COR-L47 (cell line): ENCODE measurements around the gene FNBP1L.

Experiments used
- DNase-seq: peaks from one replicate; lab custom pipeline; 2025; lab: John Stamatoyannopoulos, UW

The FNBP1L gene

GRCh38 chr1:93447481-93448291 is at the start of gene FNBP1L:
FNBP1L (plus strand) TSS chr1:93448118; CDS start chr1:93448282, 164 bp downstream.
- peak; percentile 90 for DNase-seq

- no peak for DNase-seq
Observed at GRCh38 chr1:93399781-93400180, 48.1 kb upstream of the FNBP1L start.

- DNase-seq = no peak
Observed at GRCh38 chr1:93408203-93408602, 39.7 kb upstream of the FNBP1L start.

GRCh38 chr1:93411000-93411399 is 36.9 kb upstream of the FNBP1L start:
- no peak for DNase-seq

GRCh38 chr1:93414749-93415148 is 33.2 kb upstream of the FNBP1L start:
- no peak for DNase-seq

DNA sequence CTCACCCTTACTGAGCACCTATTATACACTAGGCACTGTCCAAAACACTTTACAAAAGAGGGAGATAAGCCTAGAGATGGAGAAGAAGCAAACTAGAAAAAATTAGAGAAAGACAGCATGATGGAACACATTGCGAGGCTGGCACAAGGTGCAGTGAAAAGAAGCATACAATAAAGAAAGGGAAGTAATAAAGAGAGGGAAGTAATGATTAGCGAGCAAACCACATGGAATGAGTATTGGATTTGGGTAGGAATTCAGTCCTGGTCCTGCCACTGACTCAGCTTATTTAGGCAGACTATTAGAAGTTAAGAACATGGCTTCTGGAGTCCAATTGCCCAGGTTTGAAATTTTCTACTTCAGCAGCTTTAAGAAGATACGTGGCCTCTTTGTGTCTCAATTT is 32.6 kb upstream of the FNBP1L start:
- DNase-seq = no peak

GRCh38 chr1:93416183-93416582 is 31.7 kb upstream of the FNBP1L start:
- no peak for DNase-seq

- no peak for DNase-seq
Observed at GRCh38 chr1:93419344-93419743, 28.6 kb upstream of the FNBP1L start.

GRCh38 chr1:93420400-93420799 is 27.5 kb upstream of the FNBP1L start:
- DNase-seq = no peak

- DNase-seq = no peak
Observed at GRCh38 chr1:93426181-93426580, 21.7 kb upstream of the FNBP1L start.

DNA sequence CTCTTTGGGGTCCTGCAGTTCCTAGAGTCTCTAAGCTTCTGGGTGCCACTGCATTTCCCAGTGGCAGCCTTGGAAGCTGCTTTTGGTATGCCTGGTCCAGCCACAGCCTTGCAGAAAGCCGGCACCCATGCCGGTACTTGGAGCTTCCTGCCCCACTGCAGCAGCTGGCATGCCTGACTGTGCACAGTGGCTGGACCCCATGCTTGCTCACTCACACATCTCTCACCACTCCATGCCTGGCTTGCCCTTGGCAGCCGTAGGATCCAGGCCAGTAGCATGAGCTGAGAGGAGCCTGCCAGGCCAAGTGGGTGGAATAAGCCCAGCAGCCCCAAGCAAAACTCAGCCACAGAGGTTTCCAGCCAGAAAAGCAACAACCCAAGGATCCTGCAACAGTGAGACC is 20.3 kb upstream of the FNBP1L start:
- no peak for DNase-seq

DNA sequence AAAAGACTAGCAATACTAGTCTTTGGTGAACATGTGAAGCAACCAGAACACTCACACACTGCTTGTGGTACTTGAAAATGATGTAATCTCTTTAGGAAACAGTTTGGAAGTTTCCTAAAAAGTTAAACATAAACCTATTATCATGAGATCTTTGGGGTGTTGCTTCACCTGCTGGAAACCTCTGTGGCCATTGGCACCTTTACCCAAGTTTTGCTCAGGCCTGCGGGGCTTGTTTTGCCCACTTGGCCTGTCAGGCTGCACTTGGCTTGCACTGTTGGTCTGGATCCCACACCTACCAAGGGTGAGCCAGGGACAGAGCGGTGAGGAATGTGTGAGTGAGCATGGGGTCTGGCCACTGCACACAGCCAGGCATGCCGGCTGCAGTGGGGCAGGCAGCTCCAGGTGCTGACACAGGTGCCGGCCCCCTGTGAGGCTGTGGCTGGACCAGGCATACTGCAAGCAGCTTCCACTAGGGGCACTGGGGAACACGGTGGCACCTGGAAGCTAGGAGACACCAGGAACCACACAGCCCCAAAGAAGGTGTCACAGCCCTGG is 14.4 kb upstream of the FNBP1L start:
- peak; percentile 13 for DNase-seq

DNA sequence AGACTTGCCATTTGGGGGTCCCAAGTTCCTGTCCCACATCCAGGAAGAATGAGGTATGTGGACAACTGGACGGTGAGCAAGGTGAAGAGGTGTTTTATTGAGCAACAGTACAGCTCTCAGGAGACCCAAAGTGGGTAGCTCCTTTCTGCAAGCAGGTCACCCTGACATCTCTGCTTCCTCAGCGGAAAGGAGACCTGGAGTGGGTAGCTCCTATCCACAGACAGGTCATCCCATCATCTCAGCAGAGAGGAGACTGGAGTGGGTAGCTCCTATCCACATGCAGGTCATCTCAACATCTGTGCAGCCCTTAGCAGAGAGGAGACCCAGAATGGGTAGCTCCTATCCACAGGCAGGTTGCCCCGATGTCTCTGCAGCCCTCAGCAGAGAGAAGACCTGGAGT is 13.8 kb upstream of the FNBP1L start:
- no peak for DNase-seq

- DNase-seq = no peak
Observed at GRCh38 chr1:93434987-93435386, 12.9 kb upstream of the FNBP1L start.

DNA sequence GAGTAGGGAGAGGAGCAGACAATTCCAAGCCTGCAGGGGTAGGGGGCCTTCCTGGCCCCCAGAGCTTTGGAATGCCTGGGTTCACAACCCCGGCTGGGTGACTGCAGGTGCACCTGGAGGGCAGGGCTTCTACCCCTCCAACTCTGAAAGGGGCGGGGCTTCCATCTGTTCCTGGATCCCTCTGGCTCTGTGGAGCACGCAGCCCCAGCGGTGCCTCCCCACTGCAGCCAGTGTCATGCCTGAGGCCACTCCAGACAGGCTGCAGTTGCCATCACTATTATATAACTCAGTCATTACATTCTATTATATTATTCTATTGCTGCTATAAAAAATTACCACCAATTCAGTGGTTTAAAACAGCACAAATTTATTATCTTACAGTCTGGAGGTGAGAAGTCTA is 12.5 kb upstream of the FNBP1L start:
- DNase-seq = no peak

- no peak for DNase-seq
Observed at GRCh38 chr1:93436496-93436895, 11.4 kb upstream of the FNBP1L start.

DNA sequence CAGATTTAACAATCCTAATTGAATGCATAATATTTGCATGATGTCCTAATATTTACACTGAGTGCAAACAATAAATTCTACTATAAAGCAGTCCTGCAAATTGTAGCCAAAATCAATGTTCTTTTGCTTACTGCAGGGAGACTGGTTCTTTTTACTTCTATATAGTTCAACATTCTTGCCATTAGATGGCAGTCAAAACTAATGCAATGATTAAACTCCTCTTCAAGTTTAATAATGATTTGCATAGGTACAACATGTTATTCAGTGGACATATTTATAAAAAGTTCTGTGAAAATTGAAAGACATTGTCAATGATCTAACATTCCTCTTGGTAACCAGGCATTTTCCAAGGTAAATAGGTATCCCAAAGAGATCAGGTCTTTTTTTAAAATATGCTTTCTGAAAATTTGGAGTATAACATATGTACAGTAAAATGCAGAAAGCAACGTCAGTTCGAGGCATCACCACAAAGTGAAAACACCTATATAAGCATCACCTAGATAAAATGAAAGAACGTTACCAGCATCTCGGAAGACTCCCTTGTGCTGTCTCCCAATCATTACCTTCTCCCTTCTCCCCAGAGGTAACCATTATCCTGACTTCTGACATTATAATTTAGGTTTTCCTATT is 9.8 kb upstream of the FNBP1L start:
- peak; percentile 52 for DNase-seq

DNA sequence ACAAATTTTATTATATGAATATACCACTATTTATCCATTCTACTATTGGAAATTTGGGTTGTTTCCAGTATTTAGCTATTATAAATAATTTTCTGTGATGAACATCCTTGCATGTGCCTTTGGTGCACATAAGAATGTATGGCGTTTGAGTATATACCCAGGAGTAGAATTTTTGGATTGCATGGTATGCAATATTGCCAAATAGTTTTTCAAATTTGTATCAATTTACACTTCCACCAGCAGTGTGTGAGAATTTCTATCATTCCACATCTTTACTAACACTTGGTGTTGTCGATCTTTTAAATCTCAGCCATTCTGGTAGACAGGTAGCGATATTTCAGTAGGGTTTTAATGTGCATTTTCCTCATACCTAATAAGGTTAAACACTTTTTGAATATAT is 9.2 kb upstream of the FNBP1L start:
- DNase-seq = no peak

DNA sequence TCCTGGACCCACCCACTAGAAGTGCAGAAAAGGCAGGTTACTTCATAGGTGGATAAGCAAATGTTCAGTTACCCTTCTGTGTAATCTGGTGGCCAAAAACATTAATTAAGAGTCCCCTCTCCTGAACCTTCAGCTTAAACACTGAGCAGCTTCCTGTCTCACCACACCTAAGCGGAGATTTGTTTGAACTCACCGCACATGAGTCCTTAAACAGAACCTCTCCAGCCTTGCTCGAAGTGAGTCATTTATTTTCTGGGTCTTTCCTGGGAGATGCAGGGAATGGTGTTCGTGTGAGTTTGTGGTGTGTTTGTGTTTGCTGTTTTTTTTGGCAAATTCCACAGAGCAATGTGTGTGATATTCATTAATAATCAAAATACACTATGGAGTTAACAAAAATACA is 7.6 kb upstream of the FNBP1L start:
- no peak for DNase-seq

DNA sequence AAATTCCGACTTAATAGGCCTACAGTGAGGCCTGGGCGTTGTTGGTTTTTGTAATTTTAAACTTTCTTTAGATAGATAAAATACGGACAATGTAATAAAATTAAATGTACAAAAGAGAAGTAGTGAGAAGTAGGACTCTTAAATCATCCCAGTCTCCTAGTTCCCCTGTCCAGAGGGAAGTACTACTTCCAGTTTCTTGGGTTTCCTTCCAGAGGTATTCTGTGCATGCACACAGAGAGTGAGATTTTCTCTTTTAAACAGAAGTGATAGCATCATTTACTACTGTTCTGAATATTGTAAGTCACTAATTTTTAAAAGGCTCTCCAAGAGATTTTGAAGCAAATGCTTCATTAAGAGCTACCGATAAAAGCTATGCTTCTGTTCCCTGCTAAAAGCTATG is 7.2 kb upstream of the FNBP1L start:
- no peak for DNase-seq

DNA sequence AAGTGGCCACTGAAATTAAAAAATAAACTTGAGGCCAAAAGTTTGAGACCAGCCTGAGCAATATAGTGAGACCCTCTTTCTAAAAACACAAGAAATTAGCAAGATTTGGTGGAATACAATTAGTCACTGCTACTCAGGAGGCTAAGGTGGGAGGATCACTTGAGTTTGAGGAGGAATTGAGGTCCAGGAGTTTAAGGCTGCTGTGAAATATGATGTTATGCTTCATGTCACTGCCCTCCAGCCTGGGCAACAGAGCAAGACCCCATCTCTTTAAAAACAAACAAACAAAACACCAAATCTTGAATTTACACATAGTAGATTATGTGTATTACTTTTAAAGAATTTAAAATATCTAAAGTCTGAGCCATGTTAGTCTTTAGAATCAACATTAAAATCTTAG is 6.3 kb upstream of the FNBP1L start:
- no peak for DNase-seq

DNA sequence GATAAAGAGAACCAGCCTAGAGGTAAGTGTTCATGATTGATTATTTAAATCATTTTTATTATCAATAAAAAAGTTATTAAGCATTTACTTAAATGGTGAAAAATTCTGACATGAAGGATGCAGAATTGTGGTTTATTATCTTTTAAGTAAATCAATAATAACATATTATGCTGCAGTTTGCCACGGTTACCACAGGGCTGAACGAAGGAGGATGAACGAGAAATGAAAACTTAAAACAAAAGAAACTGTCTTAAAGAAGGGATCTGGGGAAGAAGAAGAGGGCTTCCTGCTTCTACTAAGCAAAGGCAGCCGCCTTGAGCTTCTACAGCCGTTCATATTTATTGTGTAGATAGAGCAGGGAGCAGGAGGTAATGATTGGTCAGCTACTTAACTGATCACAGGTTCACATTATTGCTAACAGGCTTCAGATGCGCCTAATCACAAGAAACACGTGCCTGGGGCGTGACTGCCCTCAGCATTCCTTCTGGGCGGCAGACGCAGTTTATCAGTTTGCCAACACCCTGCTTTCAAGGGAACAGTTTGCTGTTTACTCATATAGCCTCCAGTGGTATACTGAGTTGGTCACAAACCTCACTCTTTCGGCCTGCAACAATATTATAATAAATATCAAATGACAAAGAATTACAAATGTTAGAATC is 5.8 kb upstream of the FNBP1L start:
- no peak for DNase-seq

DNA sequence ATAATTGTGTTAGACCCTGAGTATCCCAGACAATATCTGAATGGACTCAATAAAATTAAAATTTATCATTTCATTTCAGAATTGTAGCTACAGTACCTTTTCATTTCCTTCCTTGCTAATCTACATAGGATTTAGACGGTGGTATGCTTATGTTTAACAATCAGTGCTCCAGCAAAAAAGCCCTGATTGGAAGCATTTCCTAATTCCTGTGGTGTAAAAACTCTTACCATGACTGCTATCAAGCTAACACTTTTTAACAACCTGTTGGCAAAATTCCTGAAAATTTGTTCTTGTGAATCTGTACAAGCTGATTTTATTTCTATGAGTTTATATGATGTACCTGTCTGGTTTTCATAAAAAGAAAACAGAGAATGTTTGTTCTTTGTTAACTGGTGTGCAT is 5.2 kb upstream of the FNBP1L start:
- no peak for DNase-seq
